ENCODE measurements around the gene WTAP. TPM values are rescaled to one million over a fixed set of nuclear protein-coding genes. Genes with fewer than 3 reads are reported as not detected.
"Not testable (repeated sequence)": the region's sequence is repeated elsewhere in the genome, so short reads cannot be mapped to it uniquely, and the experiment has no call there.

The WTAP gene
- total and polyA plus RNA-seq, 4 donors: 21.0 to 43.8 (median 36.5) TPM

GRCh38 chr6:159724778-159725177 lies 2.5 kb upstream of the WTAP start:
- no peak overlapping the region for H3K4me3 ChIP-seq (ENCODE audit: low read depth in 1 of 3, low read length in 3 of 3)
- DNase-seq (ENCODE audit: low spot score): no peak
- TF ChIP-seq ATF3 (IDR thresholded peaks at IDR 0.05) (no peak), REST (IDR thresholded peaks at IDR 0.05) (no peak), JUND (IDR thresholded peaks at IDR 0.05) (no peak), FOXA1 (IDR thresholded peaks at IDR 0.05) (no peak), CTCF (IDR thresholded peaks at IDR 0.05; ENCODE audit: low read depth, low read length, missing input control) (no peak)
- H3K36me3 ChIP-seq (ENCODE audit: control insufficient read depth in 4 of 4, insufficient read depth in 3 of 4, low read depth in 1 of 4, low read length in 3 of 4): no peaks in the 10 kb centered on the region
- peaks cover 2 to 22% (median 12%) of the 10 kb centered on the region in 4 donors for H3K4me1 ChIP-seq (ENCODE audit: control insufficient read depth in 4 of 4, insufficient read depth in 4 of 4, low read length in 3 of 4)
- H3K27ac ChIP-seq (ENCODE audit: low read depth in 1 of 2, low read length in 2 of 2): no peak overlapping the region
- no peak overlapping the region for H3K9ac ChIP-seq (ENCODE audit: low read depth in 1 of 2, low read length in 2 of 2)
- no peaks in the 10 kb centered on the region for H3K9me3 ChIP-seq (ENCODE audit: control insufficient read depth in 4 of 4, low read length in 3 of 4)
- WGBS: 97% methylated on average over 4 of the region's 4 CpGs
- H3K27me3 ChIP-seq (ENCODE audit: control insufficient read depth in 4 of 4, insufficient read depth in 4 of 4, low read length in 3 of 4): no peaks in the 10 kb centered on the region

- H3K9ac ChIP-seq (ENCODE audit: low read depth in 1 of 2, low read length in 2 of 2); H3K27me3 ChIP-seq (ENCODE audit: control insufficient read depth in 4 of 4, insufficient read depth in 4 of 4, low read length in 3 of 4); H3K27ac ChIP-seq (ENCODE audit: low read depth in 1 of 2, low read length in 2 of 2); H3K9me3 ChIP-seq (ENCODE audit: control insufficient read depth in 4 of 4, low read length in 3 of 4); H3K4me3 ChIP-seq (ENCODE audit: low read depth in 1 of 3, low read length in 3 of 3); DNase-seq (ENCODE audit: low spot score); H3K36me3 ChIP-seq (ENCODE audit: control insufficient read depth in 4 of 4, insufficient read depth in 3 of 4, low read depth in 1 of 4, low read length in 3 of 4): not testable (repeated sequence)
- H3K4me1 ChIP-seq (ENCODE audit: control insufficient read depth in 4 of 4, insufficient read depth in 4 of 4, low read length in 3 of 4): peaks cover 2 to 22% (median 13%) of the 10 kb centered on the region in 4 donors
- 98% methylated on average over 3 of the region's 3 CpGs for WGBS
Observed at GRCh38 chr6:159725208-159725607, 2.1 kb upstream of the WTAP start.

GRCh38 chr6:159726255-159726917 lies 920 bp upstream of the WTAP start:
- WGBS: under 1% methylated on average over 30 of the region's 30 CpGs

More at GRCh38 chr6:159726255-159726917, 920 bp upstream of the WTAP start:
- DNase-seq (ENCODE audit: low spot score): no peak
- H3K4me1 ChIP-seq (ENCODE audit: control insufficient read depth in 4 of 4, insufficient read depth in 4 of 4, low read length in 3 of 4): peaks cover 2 to 22% (median 15%) of the 10 kb centered on the region in 4 donors
- H3K9ac ChIP-seq (ENCODE audit: low read depth in 1 of 2, low read length in 2 of 2): peak overlapping the region; percentile 63 to 68
- peak overlapping the region; percentile 65 to 97 (median 73) for H3K4me3 ChIP-seq (ENCODE audit: low read depth in 1 of 3, low read length in 3 of 3)
- no peaks in the 10 kb centered on the region for H3K27me3 ChIP-seq (ENCODE audit: control insufficient read depth in 4 of 4, insufficient read depth in 4 of 4, low read length in 3 of 4)
- H3K9me3 ChIP-seq (ENCODE audit: control insufficient read depth in 4 of 4, low read length in 3 of 4): no peaks in the 10 kb centered on the region
- H3K36me3 ChIP-seq (ENCODE audit: control insufficient read depth in 4 of 4, insufficient read depth in 3 of 4, low read depth in 1 of 4, low read length in 3 of 4): no peaks in the 10 kb centered on the region
- TF ChIP-seq TAF1 (conservative IDR thresholded peaks at IDR 0.05) (peak; percentile 55), RXRA (IDR thresholded peaks at IDR 0.05) (no peak)
- H3K27ac ChIP-seq (ENCODE audit: low read depth in 1 of 2, low read length in 2 of 2): peak overlapping the region; percentile 86 to 99

Measured in liver (tissue), 9 donors.